ENCODE data around the gene APBA2.

GRCh38 chr15:28993051-28993719 lies 107.4 kb downstream of the APBA2 start:
- TF ChIP-seq CTCF (IDR thresholded peaks at IDR 0.05), result no peak
- TF ChIP-seq POLR2A (IDR thresholded peaks at IDR 0.05), result no peak
- no peak for TF ChIP-seq EP300 (IDR thresholded peaks at IDR 0.05)
- no peak for TF ChIP-seq POLR2AphosphoS5 (IDR thresholded peaks at IDR 0.05)

All from upper lobe of left lung (tissue), 4 donors.